IPS DF 19.7 (cell line): Measurements from ENCODE around the gene PRKCB.

Experiments
- DNase-seq: peaks from one replicate; pipeline ENCODE4 v3.0.0-alpha.2; 2013; ENCODE audit warnings: low read depth, low spot score

Gene PRKCB

DNA sequence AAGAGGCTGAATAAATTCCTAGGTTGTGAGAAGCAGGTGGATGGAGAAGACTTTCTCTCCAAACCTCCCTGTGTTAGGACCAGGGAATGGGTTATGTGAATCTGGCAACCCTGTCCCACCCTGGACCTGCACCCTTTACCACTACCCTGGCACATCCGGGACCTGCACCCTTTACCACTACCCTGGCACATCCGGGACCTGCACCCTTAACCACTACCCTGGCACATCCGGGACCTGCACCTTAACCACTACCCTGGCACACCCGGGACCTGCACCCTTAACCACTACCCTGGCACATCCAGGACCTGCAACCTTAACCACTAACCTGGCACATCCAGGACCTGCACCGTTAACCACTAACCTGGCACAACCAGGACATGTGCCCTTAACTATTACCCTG lies 213.3 kb downstream of the PRKCB start:
- no peak for DNase-seq

DNA sequence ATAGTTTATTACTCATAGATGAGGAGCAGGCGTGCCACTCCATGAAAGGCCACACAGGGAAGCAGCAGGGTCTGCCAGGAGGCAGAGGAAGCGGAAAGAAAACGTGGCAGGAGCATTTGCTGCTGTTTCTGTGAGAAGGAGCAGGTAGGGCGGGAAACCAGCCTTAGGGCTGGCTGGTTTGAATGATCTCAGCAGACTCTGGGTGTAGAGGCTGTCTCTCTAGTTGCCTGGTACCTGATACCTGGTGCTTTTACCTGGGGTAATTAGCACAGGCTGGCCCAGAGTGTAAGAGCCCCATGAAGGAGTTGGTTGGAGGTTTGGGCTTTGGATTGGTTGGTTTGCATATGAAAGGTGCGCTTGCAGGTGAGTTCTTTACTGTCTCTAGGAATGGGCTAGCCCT lies 215.3 kb downstream of the PRKCB start:
- no peak for DNase-seq

DNA sequence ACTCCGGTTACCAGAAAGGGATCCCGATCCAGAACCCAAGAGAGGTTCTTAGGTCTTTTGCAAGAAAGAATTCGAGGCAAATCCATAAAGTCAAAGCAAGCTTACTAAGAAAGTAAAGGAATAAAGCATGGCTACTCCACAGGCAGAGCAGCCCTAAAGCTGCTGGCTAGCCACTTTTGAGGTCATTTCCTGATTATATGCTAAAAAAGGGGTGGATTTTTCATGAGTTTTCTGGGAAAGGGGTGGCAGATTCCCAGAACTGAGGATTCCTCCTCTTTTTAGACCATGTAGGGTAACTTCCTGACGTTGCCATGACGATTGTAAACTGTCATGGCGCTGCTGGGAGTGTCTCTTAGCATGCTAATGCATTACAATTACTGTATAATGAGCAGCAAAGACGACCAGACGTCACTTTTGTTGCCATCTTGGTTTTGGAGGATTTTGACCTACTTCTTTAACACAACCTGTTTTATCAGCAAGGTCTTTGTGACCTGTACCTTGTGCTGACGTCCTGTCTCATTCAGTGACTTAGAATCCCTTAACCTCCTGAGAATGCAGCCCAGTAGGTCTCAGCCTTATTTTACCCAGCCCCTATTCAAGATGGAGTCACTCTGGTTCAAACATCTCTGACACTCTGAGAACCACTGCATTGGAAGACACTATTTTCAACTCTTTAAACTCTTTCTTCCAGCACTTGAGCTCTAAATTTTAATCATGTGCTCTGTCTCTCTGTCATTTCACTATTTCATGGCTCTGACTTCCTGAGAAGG lies 216.7 kb downstream of the PRKCB start:
- DNase-seq, result no peak

DNA sequence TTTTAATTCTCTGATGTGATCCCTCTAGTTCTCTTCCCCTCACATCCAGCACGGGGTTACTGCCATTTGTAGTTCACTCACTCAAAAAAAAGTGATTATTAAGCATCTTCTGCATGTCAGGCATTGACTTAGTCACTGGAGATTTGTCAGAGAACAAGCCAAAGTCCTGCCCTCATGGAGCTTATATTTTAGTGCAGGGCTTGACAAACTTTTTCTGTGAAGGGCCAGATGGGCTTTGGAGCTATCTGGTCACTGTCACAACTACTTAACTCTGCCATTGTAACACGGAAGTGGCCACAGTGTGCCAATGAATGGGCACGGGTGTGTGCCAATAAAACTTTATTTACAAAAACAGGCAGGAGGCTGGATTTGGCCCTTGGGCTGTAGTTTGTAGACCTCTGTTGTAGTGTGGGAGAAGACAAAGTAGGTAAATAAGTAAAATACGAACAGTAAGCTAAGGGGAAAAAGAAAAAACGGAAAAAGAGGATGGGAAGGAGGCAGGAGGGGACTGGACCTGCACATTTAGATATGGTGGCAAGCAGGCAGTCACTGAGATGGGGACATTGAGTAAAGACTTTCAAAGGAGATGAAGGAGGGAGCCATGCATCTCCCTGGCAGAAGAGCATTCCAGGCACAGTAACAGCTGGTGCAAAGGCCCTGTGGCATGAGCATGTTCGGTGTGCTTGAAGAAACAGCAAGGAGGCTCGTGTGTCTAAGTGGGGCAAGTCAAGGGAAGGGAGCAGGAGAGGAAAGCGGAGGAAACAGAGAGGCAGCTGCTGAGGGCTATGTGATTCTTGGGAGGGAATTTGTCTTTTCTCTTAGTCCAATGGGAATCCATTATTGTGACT lies 217.5 kb downstream of the PRKCB start:
- DNase-seq, result no peak

DNA sequence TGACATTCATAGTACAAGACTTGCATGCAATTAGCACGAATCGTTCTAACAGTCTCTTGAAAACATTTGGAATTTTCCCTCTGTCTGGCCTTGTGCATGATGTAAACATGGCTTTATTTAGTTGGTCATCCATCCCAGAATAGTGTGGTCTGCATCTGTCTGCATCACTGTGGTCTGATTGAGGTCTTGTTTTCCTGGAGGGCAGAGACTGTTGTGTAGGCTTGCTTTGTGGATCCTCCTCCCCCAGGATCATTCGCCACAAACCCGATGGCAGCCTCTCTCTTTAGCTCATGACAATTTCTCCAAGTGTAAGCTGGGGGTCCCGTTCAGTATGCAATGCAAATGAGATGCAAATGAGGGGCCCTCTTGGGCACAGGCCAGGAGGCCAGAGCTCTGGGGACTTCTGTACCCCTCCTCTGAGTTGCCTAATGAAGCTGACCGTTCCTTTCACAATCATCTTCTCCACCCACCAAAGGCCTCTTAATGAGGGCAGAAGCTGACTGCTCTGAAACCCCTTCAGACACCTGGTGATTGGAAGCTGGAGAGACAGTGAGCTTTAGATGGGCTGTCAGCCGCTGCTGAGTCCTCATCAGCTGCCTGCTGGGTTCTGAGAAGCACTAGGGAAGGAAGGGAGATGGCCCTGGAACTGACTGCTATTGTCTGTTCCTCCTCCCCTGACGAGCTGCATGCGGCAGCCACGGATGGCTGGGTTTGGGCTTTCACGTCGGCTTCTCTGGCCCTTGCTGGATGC lies 219.1 kb downstream of the PRKCB start:
- DNase-seq, result no peak

DNA sequence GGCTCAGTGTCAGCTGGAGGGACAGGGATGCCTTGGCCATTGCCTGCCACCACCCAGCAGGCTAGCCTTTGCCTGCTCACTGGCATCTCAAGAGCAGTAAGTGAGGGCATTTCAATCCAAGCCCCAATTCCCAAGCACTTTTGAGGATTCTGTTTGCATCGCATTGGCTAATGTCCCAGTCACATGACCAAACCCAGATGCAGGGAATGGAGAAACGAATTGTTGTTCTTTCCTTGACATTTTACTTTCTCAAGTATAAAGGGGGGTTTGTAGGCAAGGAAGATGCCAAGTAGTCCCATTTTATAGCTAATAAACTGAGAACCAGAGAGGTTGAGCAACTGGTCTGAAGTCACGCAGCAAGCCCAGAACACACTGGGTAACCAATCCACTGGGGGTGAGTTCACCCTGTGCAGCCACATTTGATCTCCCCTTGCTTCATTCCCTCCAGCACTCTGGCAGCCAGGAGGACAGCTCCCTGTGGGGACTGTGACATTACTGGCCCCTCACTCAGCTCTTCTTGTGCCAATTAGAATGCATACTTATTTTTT lies 226.6 kb downstream of the PRKCB start:
- no peak for DNase-seq

DNA sequence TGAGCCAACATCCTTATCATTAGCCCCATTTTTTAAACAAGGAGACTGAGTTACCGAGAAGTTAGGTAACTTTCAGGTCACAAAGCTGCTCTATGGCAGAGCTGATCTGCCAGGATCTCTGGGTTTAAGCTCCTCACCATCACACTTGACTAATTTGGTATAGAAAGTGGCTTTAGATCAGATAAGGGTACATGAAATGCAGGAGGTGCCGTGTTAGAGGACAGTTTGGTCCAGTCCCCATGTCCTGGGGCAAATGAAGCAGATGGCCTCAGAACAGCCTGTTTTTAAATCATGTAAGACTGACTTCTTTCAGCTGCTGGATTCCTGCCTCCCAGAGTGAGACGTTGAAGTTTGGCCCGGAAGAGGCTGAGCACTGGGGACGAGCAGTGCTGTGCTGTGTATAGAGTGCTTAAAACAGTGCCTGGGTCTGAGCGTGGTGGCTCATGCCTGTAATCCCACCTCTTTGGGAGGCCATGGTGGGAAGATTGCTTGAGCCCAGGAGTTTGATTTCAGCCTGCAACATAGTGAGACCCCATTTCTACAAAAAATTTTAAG lies 233.3 kb downstream of the PRKCB start:
- no peak for DNase-seq

DNA sequence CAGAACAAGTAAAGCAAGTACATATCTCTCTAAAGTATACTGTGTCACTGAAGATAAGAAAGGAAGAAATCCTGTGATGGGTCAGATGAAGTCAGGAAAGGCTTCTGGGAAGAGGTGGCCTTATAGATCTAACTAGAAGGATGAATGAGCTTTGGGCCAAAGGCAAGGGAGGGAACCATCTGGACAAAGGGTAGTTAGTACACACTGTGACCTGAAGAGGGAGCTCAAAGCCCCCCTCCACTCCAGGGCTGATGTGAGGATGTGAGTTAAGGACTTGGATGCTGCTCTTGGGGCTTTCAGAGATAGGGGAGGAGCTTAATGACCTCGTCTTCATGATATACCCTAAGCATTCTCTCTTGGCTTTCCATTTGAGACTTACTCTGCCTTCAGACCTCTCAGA lies 235.1 kb downstream of the PRKCB start:
- peak; percentile 72 for DNase-seq

DNA sequence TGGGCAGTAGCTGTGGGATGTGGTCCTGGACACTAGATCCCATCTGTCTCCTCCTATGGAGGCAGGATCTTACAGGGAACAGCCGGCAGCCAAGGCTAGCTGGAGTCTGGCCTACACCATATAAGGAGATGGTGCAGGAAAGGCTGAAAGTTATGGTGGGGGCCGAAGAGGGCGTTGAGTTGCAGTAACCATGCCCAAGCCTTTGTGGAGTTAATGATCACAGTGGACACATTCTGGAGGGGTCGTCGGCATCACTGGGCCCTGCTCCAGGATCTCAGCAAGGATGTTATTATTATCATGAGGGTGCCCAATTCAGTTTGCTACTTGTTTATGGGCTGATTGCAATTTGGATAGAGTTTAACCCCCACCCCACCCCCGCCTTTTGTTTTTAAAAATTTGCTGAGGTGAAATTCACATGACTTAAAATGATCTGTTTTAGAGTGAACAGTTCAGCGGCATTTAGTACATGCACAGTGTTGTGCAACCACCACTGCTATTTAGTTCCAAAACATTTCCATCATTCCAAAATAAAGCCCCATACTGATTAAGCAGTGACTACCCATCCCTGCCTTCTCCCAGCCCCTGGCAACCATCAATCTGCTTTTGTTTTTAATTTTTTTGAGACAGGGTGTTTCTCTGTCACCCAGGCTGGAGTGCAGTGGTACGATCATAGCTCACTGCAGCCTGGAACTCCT lies 236.0 kb downstream of the PRKCB start:
- no peak for DNase-seq

DNA sequence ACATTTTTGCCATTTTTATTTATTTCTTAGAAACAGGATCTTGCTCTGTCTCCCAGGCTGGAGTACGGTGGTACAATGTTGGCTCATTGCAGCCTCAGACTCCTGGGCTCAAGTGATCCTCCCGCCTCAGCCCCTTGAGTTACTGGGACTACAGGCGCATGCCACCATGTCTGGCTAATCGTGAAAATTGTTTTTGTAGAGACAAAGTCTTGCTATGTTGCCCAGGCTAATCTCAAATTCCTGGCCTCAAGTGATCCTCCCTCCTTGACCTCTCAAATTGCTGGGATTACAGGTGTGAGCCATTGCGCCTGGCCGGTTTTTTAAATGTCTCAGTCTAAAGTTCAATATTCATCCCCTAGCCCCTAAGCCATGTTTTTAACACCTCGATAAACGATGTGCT lies 237.5 kb downstream of the PRKCB start:
- DNase-seq, result no peak

DNA sequence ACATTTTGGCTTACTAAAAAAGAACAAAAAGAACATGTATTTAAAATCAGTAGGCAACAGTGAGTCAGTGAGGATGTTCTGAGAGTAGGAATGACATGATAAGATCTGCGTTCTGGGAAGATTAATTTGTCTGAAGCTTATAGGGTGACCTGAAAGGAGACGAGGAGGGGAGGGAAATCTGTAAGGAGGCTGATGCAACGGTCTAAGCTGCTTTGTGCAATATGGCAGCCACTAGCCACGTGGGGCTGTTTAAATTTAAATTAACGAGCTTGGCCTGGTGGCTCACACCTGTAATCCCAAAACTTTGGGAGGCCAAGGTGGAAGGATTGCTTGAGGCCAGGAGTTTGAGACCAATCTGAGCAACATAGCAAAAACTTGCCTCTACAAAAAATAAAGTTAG lies 238.8 kb downstream of the PRKCB start:
- no peak for DNase-seq

DNA sequence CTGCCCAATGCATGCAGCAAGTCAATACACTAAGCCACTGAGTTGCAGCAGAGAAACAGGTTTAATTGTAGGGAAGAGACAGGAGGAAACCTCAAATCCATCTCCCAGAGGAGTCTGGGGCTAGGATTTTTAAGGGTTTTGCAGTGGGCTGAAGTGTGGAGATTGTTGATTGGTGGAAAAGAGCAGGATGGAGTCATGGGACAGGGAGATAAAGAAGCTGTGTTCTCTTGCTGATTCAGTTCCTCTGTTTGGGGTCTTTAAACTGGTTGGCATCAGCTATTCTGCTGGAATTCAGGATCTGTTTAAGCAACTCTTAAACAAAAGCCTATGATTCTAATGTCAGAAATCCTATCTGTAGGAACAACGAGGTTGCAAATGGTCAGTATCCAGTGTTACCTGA lies 239.5 kb downstream of the PRKCB start:
- no peak for DNase-seq

DNA sequence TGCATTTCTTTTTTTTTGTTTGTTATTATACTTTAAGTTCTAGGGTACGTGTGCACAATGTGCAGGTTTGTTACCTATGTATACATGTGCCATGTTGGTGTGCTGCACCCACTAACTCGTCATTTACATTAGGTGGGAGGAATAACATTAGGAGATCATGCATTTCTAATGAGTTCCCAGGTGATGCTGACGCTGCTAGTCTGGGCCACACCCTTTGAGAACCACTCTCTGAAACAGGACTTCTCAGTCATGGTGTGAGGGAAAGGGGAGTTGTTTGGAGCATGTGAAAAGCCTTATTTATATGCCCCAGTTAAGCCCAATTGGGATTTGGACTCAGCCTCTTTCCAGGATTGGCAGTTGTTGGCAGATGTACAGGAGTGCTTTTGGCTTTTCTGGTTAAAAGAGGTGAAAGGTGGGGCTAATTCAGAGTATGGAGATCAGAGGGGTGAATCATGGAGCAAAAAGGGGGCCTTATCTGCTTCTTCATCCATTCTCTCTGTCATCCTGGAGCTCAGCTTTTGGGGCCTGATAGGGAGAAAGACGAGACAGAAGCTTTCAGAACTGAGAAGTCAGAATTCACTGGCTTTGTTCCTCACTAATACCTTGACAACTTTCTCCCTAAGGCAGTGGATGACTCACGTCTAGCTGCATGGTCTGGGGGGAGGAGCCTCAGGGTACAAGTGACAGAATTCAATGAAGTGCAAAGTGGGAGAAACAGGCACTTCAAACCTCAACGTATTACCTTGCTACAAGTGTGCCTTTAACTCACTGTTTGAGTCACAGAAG lies 240.3 kb downstream of the PRKCB start:
- no peak for DNase-seq

DNA sequence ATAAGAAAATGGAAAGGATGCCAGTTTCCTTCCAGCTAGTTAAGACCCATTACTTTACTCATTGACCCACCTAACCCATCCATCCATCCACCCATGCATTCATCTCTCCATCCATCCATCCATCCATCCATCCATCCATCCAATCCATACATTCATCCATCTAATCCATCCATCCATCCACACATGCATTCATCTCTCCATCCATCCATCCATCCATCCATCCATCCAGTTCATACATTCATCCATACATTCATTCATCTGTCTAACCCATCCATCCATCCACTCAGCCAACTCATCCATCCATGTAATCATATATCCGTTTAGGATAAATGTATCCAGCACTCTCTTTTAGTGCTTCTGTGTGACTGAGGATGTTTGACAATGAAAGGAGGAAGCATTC lies 241.5 kb downstream of the PRKCB start:
- DNase-seq, result no peak

DNA sequence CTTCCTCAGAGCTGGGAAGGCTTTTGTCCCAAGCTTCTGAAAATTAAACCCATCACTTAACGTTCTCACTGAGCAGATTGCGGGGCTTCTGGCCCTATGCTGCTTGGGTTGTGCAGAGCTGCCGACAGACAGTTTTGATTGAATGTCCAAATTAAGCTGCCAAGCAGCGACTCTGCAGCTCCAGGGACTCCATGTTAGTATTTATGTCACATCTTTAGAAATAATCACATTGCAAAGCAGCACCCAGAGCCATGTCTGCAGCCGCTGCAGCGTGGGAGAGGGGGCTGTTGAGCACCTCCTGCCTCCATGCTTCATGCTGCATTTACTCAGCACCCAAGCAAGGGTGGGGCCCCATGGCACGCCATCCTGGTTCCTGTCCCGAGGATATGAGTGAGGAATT lies 242.2 kb downstream of the PRKCB start:
- no peak for DNase-seq

DNA sequence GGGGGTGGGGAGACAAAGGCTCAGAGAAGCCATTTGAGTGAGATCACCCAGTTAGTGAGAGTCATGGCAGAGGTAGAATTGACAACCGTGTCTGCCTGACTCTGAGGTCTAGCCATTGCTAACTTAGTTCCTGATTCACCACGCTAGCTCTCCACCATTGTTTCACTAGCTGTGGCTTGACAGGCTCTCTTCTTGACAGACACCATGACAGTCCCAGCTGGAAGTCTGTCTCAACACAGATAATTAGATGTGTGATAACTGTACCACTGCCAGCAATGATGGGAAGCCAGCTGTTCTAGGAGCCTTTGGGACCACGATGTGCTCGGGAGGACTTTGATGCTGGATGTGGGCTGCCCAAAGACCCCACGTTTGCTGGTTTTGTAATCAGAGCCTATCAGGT lies 249.9 kb downstream of the PRKCB start:
- no peak for DNase-seq

DNA sequence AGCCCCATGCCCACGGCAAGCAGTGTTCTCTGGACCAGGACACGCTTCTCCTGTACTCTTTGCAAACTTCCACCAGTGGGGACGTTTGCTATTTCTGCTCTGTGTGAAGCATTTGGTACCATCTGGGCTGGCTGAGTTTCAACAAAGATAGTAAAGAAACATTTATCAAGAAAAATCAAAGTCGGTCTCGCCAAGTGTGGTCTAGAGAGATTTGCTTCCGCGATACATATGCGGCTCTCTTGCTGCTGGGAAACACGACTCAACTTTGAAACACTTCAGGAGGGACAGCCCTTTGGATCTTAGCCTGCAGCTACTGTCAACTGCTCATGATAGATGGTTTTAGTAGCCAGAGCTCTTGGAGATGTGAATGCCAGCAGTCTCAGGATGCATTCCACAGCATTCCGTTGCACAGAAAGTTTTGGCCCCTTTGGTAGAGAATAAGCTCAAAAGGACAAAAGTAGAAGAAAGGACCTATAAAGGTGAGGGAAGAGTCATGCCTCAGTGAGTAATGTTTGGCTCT lies 252.2 kb downstream of the PRKCB start:
- DNase-seq, result no peak

DNA sequence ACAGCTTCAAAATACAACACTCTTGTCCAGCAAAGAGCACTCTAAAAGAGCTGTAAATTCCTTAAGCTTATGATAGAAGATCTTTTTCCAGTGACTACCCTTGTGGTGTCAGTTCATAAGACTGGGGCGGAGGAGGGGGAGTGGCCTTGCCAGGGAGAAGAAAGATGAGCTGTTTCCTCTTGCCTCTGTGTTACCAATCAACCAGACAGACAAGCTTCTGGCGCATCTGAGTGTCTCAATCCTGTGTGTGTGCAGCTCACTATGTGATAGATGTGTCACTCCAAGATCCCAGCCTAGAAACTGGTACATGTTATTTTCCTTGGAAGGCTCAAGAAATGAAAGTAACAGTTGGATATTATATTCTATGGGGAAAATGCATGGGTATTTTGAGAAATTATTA lies 253.0 kb downstream of the PRKCB start:
- DNase-seq, result no peak

DNA sequence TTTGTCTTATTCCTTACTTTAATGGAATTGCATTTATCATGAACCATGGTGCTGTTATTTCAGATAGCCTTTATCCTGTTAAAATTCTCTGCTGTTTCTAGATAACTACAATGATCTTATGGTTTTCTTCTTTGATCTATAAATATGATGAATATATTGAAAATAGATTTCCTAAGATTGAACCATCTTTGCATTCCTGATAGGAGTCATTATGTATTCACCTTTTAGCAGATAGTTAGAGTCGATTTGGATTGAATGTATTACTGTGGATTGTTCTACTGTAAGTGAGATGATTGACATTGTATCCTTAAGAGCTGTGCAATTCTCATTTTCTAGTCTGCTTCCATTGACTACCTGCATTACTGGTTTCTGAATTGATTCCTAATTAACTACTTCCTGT lies 255.3 kb downstream of the PRKCB start:
- DNase-seq, result no peak

DNA sequence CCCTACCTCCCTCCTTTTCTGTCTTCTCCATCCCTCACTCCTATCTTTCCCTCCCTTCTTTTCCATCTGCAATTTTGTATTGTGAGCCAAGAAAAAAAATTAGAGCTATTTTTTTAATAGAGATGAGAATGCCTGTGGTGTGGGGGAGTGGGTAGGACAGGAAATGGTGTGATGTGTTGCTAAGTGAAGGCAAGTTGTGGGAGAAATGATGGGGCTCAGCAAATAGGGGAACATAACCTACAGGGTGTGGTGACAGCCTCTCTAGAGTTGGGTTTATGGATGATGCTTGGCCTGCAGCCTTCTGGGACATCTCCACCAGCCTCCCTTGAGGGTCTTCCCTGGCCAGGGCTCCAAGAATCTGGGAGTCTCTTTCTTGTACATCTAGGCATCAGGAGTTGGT lies 257.3 kb downstream of the PRKCB start:
- DNase-seq, result no peak
